ENCODE measurements around the gene SRC.

DNA sequence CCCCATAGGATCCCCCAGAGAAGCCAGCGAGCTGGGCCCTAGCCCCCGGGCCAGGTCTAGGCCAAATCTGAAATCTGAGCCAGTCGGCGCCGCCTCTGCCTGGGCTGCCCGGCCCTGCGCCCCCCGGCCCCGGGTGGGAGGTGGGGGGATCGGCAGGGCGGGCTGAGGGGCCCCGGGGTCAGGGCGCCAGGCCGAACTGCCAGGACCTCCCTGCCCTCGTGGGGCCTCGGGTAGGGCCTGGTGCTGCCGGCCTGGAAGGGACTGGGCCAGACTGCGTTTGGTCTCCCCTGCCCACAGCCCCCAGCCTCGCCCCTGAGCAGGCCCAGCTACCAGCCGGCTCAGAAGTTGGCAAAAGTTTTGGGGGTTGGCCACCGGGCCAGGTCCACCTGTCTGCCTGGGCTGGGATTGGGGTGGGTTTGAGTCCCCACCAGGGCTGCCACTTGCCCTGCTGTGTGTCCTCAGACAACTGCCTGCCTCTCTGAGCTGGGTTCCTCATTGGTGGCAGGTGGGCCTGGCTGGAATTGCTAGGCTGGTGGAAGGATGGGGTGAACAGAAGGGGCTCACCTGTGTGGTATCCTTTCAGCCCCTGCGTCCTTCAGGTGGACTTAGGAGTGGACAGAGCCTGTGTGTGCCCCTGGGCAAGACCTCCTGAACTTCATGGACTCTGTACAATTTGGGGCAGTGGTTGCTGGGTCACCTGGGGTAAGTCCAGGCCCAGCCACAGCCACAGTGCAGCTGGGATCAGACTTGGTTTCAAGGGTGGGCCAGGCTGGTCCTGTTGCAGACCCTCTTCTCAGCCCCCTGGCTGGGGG is 801 bp downstream of the SRC start:
- no peak for TF ChIP-seq EP300 (IDR thresholded peaks at IDR 0.05)
- TF ChIP-seq, protein P1, sequence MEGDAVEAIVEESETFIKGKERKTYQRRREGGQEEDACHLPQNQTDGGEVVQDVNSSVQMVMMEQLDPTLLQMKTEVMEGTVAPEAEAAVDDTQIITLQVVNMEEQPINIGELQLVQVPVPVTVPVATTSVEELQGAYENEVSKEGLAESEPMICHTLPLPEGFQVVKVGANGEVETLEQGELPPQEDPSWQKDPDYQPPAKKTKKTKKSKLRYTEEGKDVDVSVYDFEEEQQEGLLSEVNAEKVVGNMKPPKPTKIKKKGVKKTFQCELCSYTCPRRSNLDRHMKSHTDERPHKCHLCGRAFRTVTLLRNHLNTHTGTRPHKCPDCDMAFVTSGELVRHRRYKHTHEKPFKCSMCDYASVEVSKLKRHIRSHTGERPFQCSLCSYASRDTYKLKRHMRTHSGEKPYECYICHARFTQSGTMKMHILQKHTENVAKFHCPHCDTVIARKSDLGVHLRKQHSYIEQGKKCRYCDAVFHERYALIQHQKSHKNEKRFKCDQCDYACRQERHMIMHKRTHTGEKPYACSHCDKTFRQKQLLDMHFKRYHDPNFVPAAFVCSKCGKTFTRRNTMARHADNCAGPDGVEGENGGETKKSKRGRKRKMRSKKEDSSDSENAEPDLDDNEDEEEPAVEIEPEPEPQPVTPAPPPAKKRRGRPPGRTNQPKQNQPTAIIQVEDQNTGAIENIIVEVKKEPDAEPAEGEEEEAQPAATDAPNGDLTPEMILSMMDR (IDR thresholded peaks at IDR 0.05) = no peak

Measured in gastroesophageal sphincter (tissue), 3 donors.